Measurements from ENCODE around the gene FCF1. TPM values are rescaled to one million over a fixed set of nuclear protein-coding genes. Genes with fewer than 3 reads are reported as not detected.

FCF1 gene
- polyA plus RNA-seq, 3 donors, result 14.8 to 22.6 (median 17.5) TPM

GRCh38 chr14:74673768-74674167 is 39.2 kb upstream of the FCF1 start:
- H3K27ac ChIP-seq (ENCODE audit: low read depth in 1 of 2, low read length in 2 of 2), result no peak overlapping the region
- Mint-ChIP-seq H3K27ac (no peak overlapping the region), H3K4me1 (no peaks in the 10 kb centered on the region), H3K36me3 (peaks cover 89 to 96% of the 10 kb centered on the region in 2 donors), H3K4me3 (no peak overlapping the region), H3K27me3 (ENCODE audit: low read depth in 3 of 3) (no peaks in the 10 kb centered on the region), H3K9me3 (no peaks in the 10 kb centered on the region)
- no peak overlapping the region for H3K4me2 ChIP-seq (replicated peaks; ENCODE audit: extremely low read depth, low read length, poor library complexity, severe bottlenecking)
- peaks cover 85 to 98% of the 10 kb centered on the region in 2 donors for H3K36me3 ChIP-seq (replicated peaks in 1 of 2; ENCODE audit: control insufficient read depth in 1 of 2, insufficient read depth in 2 of 2, low read length in 2 of 2)
- H3K4me3 ChIP-seq (replicated peaks in 1 of 3; ENCODE audit: low read depth in 2 of 3, low read length in 3 of 3), result no peak overlapping the region
- H3K4me1 ChIP-seq (ENCODE audit: control insufficient read depth in 1 of 2, insufficient read depth in 2 of 2, low read length in 2 of 2), result no peaks in the 10 kb centered on the region
- no peak overlapping the region for H3K9ac ChIP-seq (ENCODE audit: insufficient read depth, low read length, poor library complexity, severe bottlenecking)
- H3K9me3 ChIP-seq (replicated peaks in 1 of 2; ENCODE audit: control insufficient read depth in 1 of 2, insufficient read depth in 1 of 2, low read length in 2 of 2), result no peaks in the 10 kb centered on the region
- TF ChIP-seq, protein P1, sequence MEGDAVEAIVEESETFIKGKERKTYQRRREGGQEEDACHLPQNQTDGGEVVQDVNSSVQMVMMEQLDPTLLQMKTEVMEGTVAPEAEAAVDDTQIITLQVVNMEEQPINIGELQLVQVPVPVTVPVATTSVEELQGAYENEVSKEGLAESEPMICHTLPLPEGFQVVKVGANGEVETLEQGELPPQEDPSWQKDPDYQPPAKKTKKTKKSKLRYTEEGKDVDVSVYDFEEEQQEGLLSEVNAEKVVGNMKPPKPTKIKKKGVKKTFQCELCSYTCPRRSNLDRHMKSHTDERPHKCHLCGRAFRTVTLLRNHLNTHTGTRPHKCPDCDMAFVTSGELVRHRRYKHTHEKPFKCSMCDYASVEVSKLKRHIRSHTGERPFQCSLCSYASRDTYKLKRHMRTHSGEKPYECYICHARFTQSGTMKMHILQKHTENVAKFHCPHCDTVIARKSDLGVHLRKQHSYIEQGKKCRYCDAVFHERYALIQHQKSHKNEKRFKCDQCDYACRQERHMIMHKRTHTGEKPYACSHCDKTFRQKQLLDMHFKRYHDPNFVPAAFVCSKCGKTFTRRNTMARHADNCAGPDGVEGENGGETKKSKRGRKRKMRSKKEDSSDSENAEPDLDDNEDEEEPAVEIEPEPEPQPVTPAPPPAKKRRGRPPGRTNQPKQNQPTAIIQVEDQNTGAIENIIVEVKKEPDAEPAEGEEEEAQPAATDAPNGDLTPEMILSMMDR (IDR thresholded peaks at IDR 0.05), result no peak
- no peaks in the 10 kb centered on the region for H3K79me2 ChIP-seq (ENCODE audit: insufficient read depth, low read length)
- intact Hi-C loops (cut with micrococcal nuclease), result no loop called here
- no peaks in the 10 kb centered on the region for H3K27me3 ChIP-seq (ENCODE audit: control insufficient read depth in 2 of 2, insufficient read depth in 2 of 2, low read length in 2 of 2)
- 100% methylated on average over 2 of the region's 4 CpGs for WGBS (ENCODE audit: insufficient coverage)
- no peaks in the 10 kb centered on the region for H4K20me1 ChIP-seq (ENCODE audit: insufficient read depth, low read length)
- no peak for DNase-seq
- H2AFZ ChIP-seq (ENCODE audit: insufficient read depth, low read depth, low read length, poor library complexity, severe bottlenecking), result no peak overlapping the region

DNA sequence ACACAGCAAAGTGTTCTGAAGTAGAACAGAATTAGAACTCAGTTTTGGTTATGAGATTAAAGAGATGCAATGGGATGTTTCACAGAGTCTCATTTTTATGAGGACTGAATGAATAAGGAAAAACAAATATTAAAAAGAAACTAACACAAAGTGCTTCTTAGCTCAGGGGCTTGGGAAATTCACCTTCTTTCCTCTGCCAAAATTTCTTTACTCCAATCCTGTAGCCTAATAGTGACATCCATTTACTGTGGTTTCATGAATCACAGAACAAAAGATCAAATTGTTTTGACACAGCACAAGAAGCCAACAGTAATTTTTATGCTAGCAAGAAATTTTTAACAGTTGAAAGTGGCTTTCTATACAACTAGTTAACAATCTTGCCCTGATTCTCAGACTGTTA is 37.7 kb upstream of the FCF1 start:
- no peaks in the 10 kb centered on the region for H3K27me3 Mint-ChIP-seq (ENCODE audit: low read depth in 3 of 3)
- H3K4me2 ChIP-seq (replicated peaks; ENCODE audit: extremely low read depth, low read length, poor library complexity, severe bottlenecking), result no peak overlapping the region
- no peak overlapping the region for H3K27ac Mint-ChIP-seq
- peaks cover 85 to 96% of the 10 kb centered on the region in 2 donors for H3K36me3 Mint-ChIP-seq
- peaks cover 70 to 96% of the 10 kb centered on the region in 2 donors for H3K36me3 ChIP-seq (replicated peaks in 1 of 2; ENCODE audit: control insufficient read depth in 1 of 2, insufficient read depth in 2 of 2, low read length in 2 of 2)
- intact Hi-C loops (cut with micrococcal nuclease), result no loop called here
- H3K4me3 Mint-ChIP-seq, result no peak overlapping the region
- TF ChIP-seq, protein P1 (IDR thresholded peaks at IDR 0.05), result no peak
- H2AFZ ChIP-seq (ENCODE audit: insufficient read depth, low read depth, low read length, poor library complexity, severe bottlenecking), result no peak overlapping the region
- no peaks in the 10 kb centered on the region for H3K9me3 Mint-ChIP-seq
- H3K4me1 Mint-ChIP-seq, result no peaks in the 10 kb centered on the region
- no peak overlapping the region for H3K4me3 ChIP-seq (replicated peaks in 1 of 3; ENCODE audit: low read depth in 2 of 3, low read length in 3 of 3)
- H3K9me3 ChIP-seq (replicated peaks in 1 of 2; ENCODE audit: control insufficient read depth in 1 of 2, insufficient read depth in 1 of 2, low read length in 2 of 2), result no peaks in the 10 kb centered on the region
- H3K79me2 ChIP-seq (ENCODE audit: insufficient read depth, low read length), result no peaks in the 10 kb centered on the region
- no peak overlapping the region for H3K9ac ChIP-seq (ENCODE audit: insufficient read depth, low read length, poor library complexity, severe bottlenecking)
- no peak overlapping the region for H3K27ac ChIP-seq (ENCODE audit: low read depth in 1 of 2, low read length in 2 of 2)
- DNase-seq, result no peak
- no peaks in the 10 kb centered on the region for H3K4me1 ChIP-seq (ENCODE audit: control insufficient read depth in 1 of 2, insufficient read depth in 2 of 2, low read length in 2 of 2)
- H3K27me3 ChIP-seq (ENCODE audit: control insufficient read depth in 2 of 2, insufficient read depth in 2 of 2, low read length in 2 of 2), result no peaks in the 10 kb centered on the region
- H4K20me1 ChIP-seq (ENCODE audit: insufficient read depth, low read length), result no peaks in the 10 kb centered on the region
